GM20431 (cell line): Measurements from ENCODE around the gene GDPD1.
"Not testable (repeated sequence)": the region's sequence is repeated elsewhere in the genome, so short reads cannot be mapped to it uniquely, and the experiment has no call there.

Experiments
- in situ Hi-C: fragments of 300-500 bp; cut with MseI, MboI; formaldehyde crosslinking; loops from one replicate; pipeline ENCODE4 v1.15.0; 2020; ENCODE audit warnings: low sequenced_read_pairs; ENCODE audit not compliant: unreplicated experiment

GDPD1 gene

GRCh38 chr17:59220328-59221158, at the start of gene GDPD1:
TSS of gene GDPD1 (plus strand) at chr17:59220511. CDS start at chr17:59220610, 99 bp downstream.
- in situ Hi-C loops: no loop called here

GRCh38 chr17:59172436-59173004, 47.8 kb upstream of the GDPD1 start:
- in situ Hi-C loops: no loop called here

GRCh38 chr17:59174671-59175070, 45.6 kb upstream of the GDPD1 start:
- in situ Hi-C loops: no loop called here

- in situ Hi-C loops: no loop called here
Observed at GRCh38 chr17:59175076-59175475, 45.2 kb upstream of the GDPD1 start.

- in situ Hi-C loops: no loop called here
Observed at GRCh38 chr17:59178266-59178985, 41.9 kb upstream of the GDPD1 start.

- in situ Hi-C loops: not testable (repeated sequence)
Observed at GRCh38 chr17:59179601-59180000, 40.7 kb upstream of the GDPD1 start.

GRCh38 chr17:59180626-59181025, 39.7 kb upstream of the GDPD1 start:
- in situ Hi-C loops: no loop called here

- in situ Hi-C loops: no loop called here
Observed at GRCh38 chr17:59181481-59181880, 38.8 kb upstream of the GDPD1 start.

- in situ Hi-C loops: no loop called here
Observed at GRCh38 chr17:59185997-59186396, 34.3 kb upstream of the GDPD1 start.

- in situ Hi-C loops: no loop called here
Observed at GRCh38 chr17:59186850-59187249, 33.5 kb upstream of the GDPD1 start.

- in situ Hi-C loops: no loop called here
Observed at GRCh38 chr17:59190806-59191205, 29.5 kb upstream of the GDPD1 start.

GRCh38 chr17:59193336-59193862, 26.9 kb upstream of the GDPD1 start:
- in situ Hi-C loops: no loop called here

GRCh38 chr17:59199398-59199797, 20.9 kb upstream of the GDPD1 start:
- in situ Hi-C loops: no loop called here

GRCh38 chr17:59202320-59202719, 18.0 kb upstream of the GDPD1 start:
- in situ Hi-C loops: no loop called here

GRCh38 chr17:59219370-59219769, 941 bp upstream of the GDPD1 start:
- in situ Hi-C loops: no loop called here

GRCh38 chr17:59219992-59220327, 351 bp upstream of the GDPD1 start:
- in situ Hi-C loops: no loop called here

GRCh38 chr17:59221159-59221847, 992 bp downstream of the GDPD1 start:
- in situ Hi-C loops: no loop called here

- in situ Hi-C loops: no loop called here
Observed at GRCh38 chr17:59223813-59224212, 3.5 kb downstream of the GDPD1 start.

GRCh38 chr17:59228588-59228987, 8.3 kb downstream of the GDPD1 start:
- in situ Hi-C loops: not testable (repeated sequence)

GRCh38 chr17:59230764-59231163, 10.5 kb downstream of the GDPD1 start:
- in situ Hi-C loops: no loop called here
